HepG2 (cell line): ENCODE data around the gene TOP3B. TPM values are rescaled to one million over a fixed set of nuclear protein-coding genes. Genes with fewer than 3 reads are reported as not detected.

ENCODE experiments used
- ATAC-seq: fragments of 200-7000 bp; cut with Tn5 transposase; 3 replicates; pipeline ENCODE4 v1.9.1; 2020; ENCODE audit warnings: mild to moderate bottlenecking, moderate library complexity
- BruUV-seq: library from RNA; stranded (reverse); fragments of 400-500 nt; replicated peaks from 2 replicates; lab custom pipeline; 2021; lab: Mats Ljungman, UMichigan
- CTCF ChIA-PET: fragments of 300-600 bp; formaldehyde crosslinking; extraction: SDS; loops from one replicate; lab custom pipeline; 2021; ENCODE audit warnings: low total read pairs, inconsistent platforms, low intra/inter-chr PET ratio; lab: Yijun Ruan, JAX
- POLR2A ChIA-PET: fragments of 350-600 bp; sonication (Branson Sonifier 250); formaldehyde crosslinking; loops from one replicate; lab custom pipeline; 2020; ENCODE audit warnings: antibody characterized with exemption, inconsistent platforms; lab: Yijun Ruan, JAX
- DNase-seq: peaks from one replicate; pipeline ENCODE4 v3.0.0-alpha.2; 2015; ENCODE audit warnings: low spot score
- FAIRE-seq: peaks from 3 replicates; lab custom pipeline; 2011; peaks lifted over from hg19 to GRCh38; lab: Jason Lieb, UNC
- H2AFZ ChIP-seq: one replicate; pipeline ENCODE4 v1.6.1; 2011; ENCODE audit warnings: low read length, inconsistent platforms
- H3K27ac ChIP-seq: fragments of 300-600 bp; 3 replicates; pipeline ENCODE4 v1.8.0; 2011; ENCODE audit warnings: mixed run types, mild to moderate bottlenecking, mixed read lengths, low read length, inconsistent platforms; ENCODE audit not compliant: insufficient read depth; ENCODE audit errors: extremely low read length
- H3K27me3 ChIP-seq, 2 experiments: fragments of 200-600 bp in 1 of 2; 2 replicates in 1 of 2; 3 replicates in 1 of 2; pipeline versions ENCODE4 v1.6.0 to v1.8.0; 2011; ENCODE audit warnings: low read length in 2 of 2, mild to moderate bottlenecking in 2 of 2, moderate library complexity in 2 of 2, inconsistent platforms in 1 of 2; ENCODE audit not compliant: insufficient read depth in 2 of 2, control insufficient read depth in 1 of 2
- H3K36me3 ChIP-seq, 2 experiments: fragments of 200-600 bp in 1 of 2; replicated peaks in 1 of 2; 2 replicates in 1 of 2; 3 replicates in 1 of 2; pipeline versions ENCODE4 v1.5.1 to v1.8.0; 2011; ENCODE audit warnings: low read length in 2 of 2, inconsistent platforms in 1 of 2; ENCODE audit not compliant: insufficient read depth in 2 of 2, control insufficient read depth in 1 of 2
- H3K4me1 ChIP-seq: 2 replicates; pipeline ENCODE4 v1.5.1; 2012; ENCODE audit warnings: low read length, inconsistent platforms; ENCODE audit not compliant: insufficient read depth
- H3K4me2 ChIP-seq: 2 replicates; pipeline ENCODE4 v1.6.0; 2011; ENCODE audit warnings: low read depth, low read length, inconsistent platforms
- H3K4me3 ChIP-seq, 3 experiments: fragments of 200-600 bp in 1 of 3; sonication (generic), shearing (Covaris generic) in 1 of 3; replicated peaks in 1 of 3; 2 replicates each; pipeline ENCODE4 v1.5.1; 2011 to 2016; ENCODE audit warnings: low read length in 3 of 3, inconsistent platforms in 2 of 3, low read depth in 2 of 3, mild to moderate bottlenecking in 2 of 3, control low read depth in 1 of 3, mixed read lengths in 1 of 3; ENCODE audit not compliant: insufficient read depth in 1 of 3
- H3K79me2 ChIP-seq: one replicate; pipeline ENCODE4 v1.6.1; 2011; ENCODE audit warnings: low read length, inconsistent platforms; ENCODE audit not compliant: insufficient read depth
- H3K9ac ChIP-seq: 2 replicates; pipeline ENCODE4 v1.6.0; 2011; ENCODE audit warnings: mild to moderate bottlenecking, low read depth, low read length, inconsistent platforms; ENCODE audit not compliant: insufficient read depth
- H3K9me3 ChIP-seq: 2 replicates; pipeline ENCODE4 v1.5.1; 2012; ENCODE audit warnings: mild to moderate bottlenecking, low read length
- H4K20me1 ChIP-seq: 2 replicates; pipeline ENCODE4 v1.6.0; 2011; ENCODE audit warnings: inconsistent platforms, mild to moderate bottlenecking, low read length, moderate library complexity; ENCODE audit not compliant: insufficient read depth
- FIP1L1 ChIP-seq: fragments of 200-400 bp; formaldehyde crosslinking; IDR thresholded peaks from 2 replicates; pipeline ENCODE4 v1.6.1; 2018; ENCODE audit warnings: low read depth, mild to moderate bottlenecking, low read length, moderate library complexity, borderline replicate concordance; ENCODE audit not compliant: insufficient read depth
- GPN1 ChIP-seq: sonication (generic); formaldehyde crosslinking; IDR thresholded peaks from 2 replicates; pipeline ENCODE4 v1.5.1; 2020; ENCODE audit warnings: missing genetic modification reagents, borderline replicate concordance
- JUNB ChIP-seq: sonication (generic); formaldehyde crosslinking; IDR thresholded peaks from 2 replicates; pipeline ENCODE4 v1.8.0; 2022; ENCODE audit warnings: missing genetic modification reagents, mild to moderate bottlenecking, borderline replicate concordance
- MATR3 ChIP-seq: sonication (generic); formaldehyde crosslinking; IDR thresholded peaks from 2 replicates; pipeline ENCODE4 v1.4.0; 2020; ENCODE audit warnings: missing genetic modification reagents
- MED1 ChIP-seq: sonication (generic); formaldehyde crosslinking; IDR thresholded peaks from 2 replicates; pipeline ENCODE4 v1.4.0; 2020; ENCODE audit warnings: missing genetic modification reagents
- NBN ChIP-seq: fragments of 450-650 bp; conservative IDR thresholded peaks from 2 replicates; pipeline ENCODE4 v1.6.1; 2017
- NCOA2 ChIP-seq: sonication (generic); formaldehyde crosslinking; IDR thresholded peaks from 2 replicates; pipeline ENCODE4 v1.8.0; 2022; ENCODE audit warnings: inconsistent platforms
- RAD51 ChIP-seq: fragments of 450-650 bp; IDR thresholded peaks from 2 replicates; pipeline ENCODE4 v1.6.1; 2016; ENCODE audit warnings: borderline replicate concordance
- RARG ChIP-seq: sonication (generic); formaldehyde crosslinking; IDR thresholded peaks from 2 replicates; pipeline ENCODE4 v1.4.0; 2020; ENCODE audit warnings: low read depth, mild to moderate bottlenecking, missing genetic modification reagents
- SRSF1 ChIP-seq: fragments of 200-400 bp; formaldehyde crosslinking; optimal IDR thresholded peaks from 2 replicates; pipeline ENCODE3; 2017; ENCODE audit warnings: mild to moderate bottlenecking, low read depth, low read length, moderate library complexity
- THRA ChIP-seq: sonication (generic); formaldehyde crosslinking; IDR thresholded peaks from 2 replicates; pipeline ENCODE4 v1.4.0; 2020; ENCODE audit warnings: missing genetic modification reagents, borderline replicate concordance
- ZNF383 ChIP-seq: sonication (generic); formaldehyde crosslinking; IDR thresholded peaks from 2 replicates; pipeline ENCODE4 v1.4.0; 2020; ENCODE audit warnings: missing genetic modification reagents, mild to moderate bottlenecking, borderline replicate concordance
- ZNF720 ChIP-seq: sonication (generic); formaldehyde crosslinking; IDR thresholded peaks from 2 replicates; pipeline ENCODE4 v1.4.0; 2020; ENCODE audit warnings: missing genetic modification reagents
- ZSCAN22 ChIP-seq: sonication (generic); formaldehyde crosslinking; IDR thresholded peaks from 2 replicates; pipeline ENCODE4 v1.4.0; 2020; ENCODE audit warnings: mild to moderate bottlenecking, missing genetic modification reagents
- ZXDC ChIP-seq: sonication (generic); formaldehyde crosslinking; IDR thresholded peaks from 2 replicates; pipeline ENCODE4 v1.5.0; 2020; ENCODE audit warnings: mild to moderate bottlenecking, missing genetic modification reagents
- WGBS: methylation state at CpG from one replicate; pipeline ENCODE4 v1.1.6; 2017; ENCODE audit warnings: low lambda C conversion rate; 5-methylcytosine and 5-hydroxymethylcytosine counted together
- in situ Hi-C: cut with HindIII; loops from 2 replicates; pipeline ENCODE4 v1.10.0; 2017; ENCODE audit warnings: low pct_unique_long_range_greater_than_20kb; ENCODE audit not compliant: extremely low pct_ligation_motif_present
- intact Hi-C: fragments of 100-400 bp; cut with micrococcal nuclease; formaldehyde crosslinking; loops from one replicate; pipeline ENCODE4 v1.10.0; 2022; ENCODE audit not compliant: unreplicated experiment
- polyA plus RNA-seq, 8 experiments: library from polyadenylated mRNA; depleted of rRNA in 3 of 8; stranded (reverse) in 7 of 8; unstranded in 1 of 8; fragments of >200 nt; fragmentation: Illumina TruSeq in 4 of 8; extraction: Trizol in 4 of 8; gene quantifications; 2 replicates each; pipeline versions ENCODE4 v1.2.1 to v1.2.3, GENCODE V29; 2011 to 2016; ENCODE audit warnings: low read depth in 4 of 8, missing spikeins in 1 of 8, mixed read lengths in 1 of 8; ENCODE audit not compliant: insufficient read depth in 1 of 8
- total RNA-seq, 5 experiments: library from RNA; depleted of rRNA; stranded (reverse); fragments of >200 nt; fragmentation: Illumina TruSeq; extraction: Trizol; gene quantifications; 2 replicates each; pipeline ENCODE4 v1.2.3, GENCODE V29; 2016; ENCODE audit warnings: low read depth in 1 of 5
- TF ChIP-seq, protein P1 (sequence below): IDR thresholded peaks from 2 replicates; pipeline ENCODE4 v1.6.1; 2016; ENCODE audit warnings: missing compliant biosample characterization, missing genetic modification reagents, borderline replicate concordance

TOP3B gene
- total and polyA plus RNA-seq, 2 of the 13 experiments (the other 11 are each of a cell fraction or from before 2014, with no cell fraction given) = 28.5 to 29.7 TPM

GRCh38 chr22:21959274-21960074 is 23.1 kb downstream of the TOP3B start:
- Histone ChIP-seq H3K27ac (no peak overlapping the region), H3K27me3 (no peaks in the 10 kb centered on the region), H2AFZ (no peak overlapping the region), H3K79me2 (no peaks in the 10 kb centered on the region), H3K36me3 (peaks cover 16 to 38% of the 10 kb centered on the region in 2 experiments; a peak in 3 of 5 replicates), H3K9ac (no peak overlapping the region), H3K4me2 (no peak overlapping the region), H3K9me3 (no peaks in the 10 kb centered on the region), H3K4me3 (no peak overlapping the region), H3K4me1 (no peaks in the 10 kb centered on the region), H4K20me1 (no peaks in the 10 kb centered on the region)
- no TSS peak for BruUV-seq
- DNase-seq (no peak), ATAC-seq (no peak), FAIRE-seq (no peak)
- TF ChIP-seq MED1 (CRISPR knock-in tag) (no peak), NBN (no peak), GPN1 (no peak), ZNF720 (CRISPR knock-in tag) (no peak), ZSCAN22 (CRISPR knock-in tag) (no peak), NCOA2 (CRISPR knock-in tag) (no peak), ZXDC (CRISPR knock-in tag) (no peak), ZNF383 (CRISPR knock-in tag) (no peak), FIP1L1 (no peak), RAD51 (no peak), MATR3 (no peak), JUNB (CRISPR knock-in tag) (no peak), SRSF1 (no peak), THRA (CRISPR knock-in tag) (no peak), RARG (CRISPR knock-in tag) (no peak)
- TF ChIP-seq, protein P1, sequence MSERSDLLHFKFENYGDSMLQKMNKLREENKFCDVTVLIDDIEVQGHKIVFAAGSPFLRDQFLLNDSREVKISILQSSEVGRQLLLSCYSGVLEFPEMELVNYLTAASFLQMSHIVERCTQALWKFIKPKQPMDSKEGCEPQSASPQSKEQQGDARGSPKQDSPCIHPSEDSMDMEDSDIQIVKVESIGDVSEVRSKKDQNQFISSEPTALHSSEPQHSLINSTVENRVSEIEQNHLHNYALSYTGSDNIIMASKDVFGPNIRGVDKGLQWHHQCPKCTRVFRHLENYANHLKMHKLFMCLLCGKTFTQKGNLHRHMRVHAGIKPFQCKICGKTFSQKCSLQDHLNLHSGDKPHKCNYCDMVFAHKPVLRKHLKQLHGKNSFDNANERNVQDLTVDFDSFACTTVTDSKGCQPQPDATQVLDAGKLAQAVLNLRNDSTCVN (CRISPR knock-in tag) = no peak
- intact Hi-C loops = no loop called here
- POLR2A ChIA-PET = no interaction called here
- in situ Hi-C loops = no loop called here
- whole genome bisulfite sequencing = 88% methylated on average over 4 of the region's 18 CpGs
- CTCF ChIA-PET = no interaction called here
